ENCODE measurements around the gene EEF2K.

The EEF2K gene

GRCh38 chr16:22333457-22333994 is 127.4 kb downstream of the EEF2K start:
- peak overlapping the region; percentile 43 for H3K27ac Mint-ChIP-seq

DNA sequence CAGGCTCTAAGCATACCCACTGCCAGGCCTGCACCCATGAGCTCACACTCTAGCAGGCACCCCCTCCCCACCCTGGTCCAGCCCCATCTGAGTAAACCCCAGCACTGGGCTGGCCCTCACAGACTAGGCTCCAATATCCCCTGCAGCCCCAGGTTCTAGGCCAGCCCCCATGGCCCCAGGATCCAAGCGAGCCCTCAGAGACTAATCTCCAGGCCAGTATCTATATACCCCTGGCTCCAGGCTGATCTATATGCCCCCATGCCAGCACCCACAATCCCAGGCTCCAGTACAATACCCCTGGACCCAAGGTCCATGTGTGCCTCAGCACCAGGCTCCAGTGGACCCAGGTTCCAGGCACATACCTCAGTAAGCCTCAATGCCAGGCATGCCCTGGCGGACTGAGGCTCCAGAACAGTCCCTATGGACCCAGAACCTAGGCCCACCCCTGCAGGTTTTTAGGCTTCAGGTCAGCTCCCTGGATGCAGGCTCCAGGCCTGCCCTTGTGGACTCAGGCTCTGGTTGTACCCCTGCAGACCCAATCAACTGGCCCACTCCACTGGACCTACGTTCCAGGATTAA is 129.7 kb downstream of the EEF2K start:
- intact Hi-C loops (cut with micrococcal nuclease): no loop called here
- Mint-ChIP-seq H3K27ac (no peak overlapping the region), H3K27me3 (no peaks in the 10 kb centered on the region), H3K4me1 (ENCODE audit: low read depth) (peaks cover 45% of the 10 kb centered on the region), H3K36me3 (ENCODE audit: low read depth) (peaks cover 94% of the 10 kb centered on the region), H3K4me3 (no peak overlapping the region), H3K9me3 (peaks cover 42% of the 10 kb centered on the region)

More at GRCh38 chr16:22333457-22333994, 127.4 kb downstream of the EEF2K start:
- H3K4me3 Mint-ChIP-seq: no peak overlapping the region
- peaks cover 56% of the 10 kb centered on the region for H3K4me1 Mint-ChIP-seq (ENCODE audit: low read depth)
- H3K27me3 Mint-ChIP-seq: no peaks in the 10 kb centered on the region
- intact Hi-C loops (cut with micrococcal nuclease): loop anchor here (2.0 to 5.0 kb wide), 2 partner anchors 13 to 39 kb away; partner anchors contain the start of gene CDR2
- peaks cover 26% of the 10 kb centered on the region for H3K9me3 Mint-ChIP-seq
- peaks cover 94% of the 10 kb centered on the region for H3K36me3 Mint-ChIP-seq (ENCODE audit: low read depth)

GRCh38 chr16:22336581-22336980 is 130.5 kb downstream of the EEF2K start:
- Mint-ChIP-seq H3K9me3 (peaks cover 46% of the 10 kb centered on the region), H3K4me3 (no peak overlapping the region), H3K36me3 (ENCODE audit: low read depth) (peaks cover 95% of the 10 kb centered on the region), H3K27me3 (no peaks in the 10 kb centered on the region), H3K4me1 (ENCODE audit: low read depth) (peaks cover 44% of the 10 kb centered on the region), H3K27ac (no peak overlapping the region)
- intact Hi-C loops (cut with micrococcal nuclease): no loop called here

- H3K27ac Mint-ChIP-seq: no peak overlapping the region
- peaks cover 44% of the 10 kb centered on the region for H3K4me1 Mint-ChIP-seq (ENCODE audit: low read depth)
- H3K36me3 Mint-ChIP-seq (ENCODE audit: low read depth): peaks cover 95% of the 10 kb centered on the region
- H3K9me3 Mint-ChIP-seq: peaks cover 46% of the 10 kb centered on the region
- no peak overlapping the region for H3K4me3 Mint-ChIP-seq
- intact Hi-C loops (cut with micrococcal nuclease): no loop called here
- no peaks in the 10 kb centered on the region for H3K27me3 Mint-ChIP-seq
These were observed 131.0 kb downstream of the EEF2K start for GRCh38 chr16:22337045-22337444.

DNA sequence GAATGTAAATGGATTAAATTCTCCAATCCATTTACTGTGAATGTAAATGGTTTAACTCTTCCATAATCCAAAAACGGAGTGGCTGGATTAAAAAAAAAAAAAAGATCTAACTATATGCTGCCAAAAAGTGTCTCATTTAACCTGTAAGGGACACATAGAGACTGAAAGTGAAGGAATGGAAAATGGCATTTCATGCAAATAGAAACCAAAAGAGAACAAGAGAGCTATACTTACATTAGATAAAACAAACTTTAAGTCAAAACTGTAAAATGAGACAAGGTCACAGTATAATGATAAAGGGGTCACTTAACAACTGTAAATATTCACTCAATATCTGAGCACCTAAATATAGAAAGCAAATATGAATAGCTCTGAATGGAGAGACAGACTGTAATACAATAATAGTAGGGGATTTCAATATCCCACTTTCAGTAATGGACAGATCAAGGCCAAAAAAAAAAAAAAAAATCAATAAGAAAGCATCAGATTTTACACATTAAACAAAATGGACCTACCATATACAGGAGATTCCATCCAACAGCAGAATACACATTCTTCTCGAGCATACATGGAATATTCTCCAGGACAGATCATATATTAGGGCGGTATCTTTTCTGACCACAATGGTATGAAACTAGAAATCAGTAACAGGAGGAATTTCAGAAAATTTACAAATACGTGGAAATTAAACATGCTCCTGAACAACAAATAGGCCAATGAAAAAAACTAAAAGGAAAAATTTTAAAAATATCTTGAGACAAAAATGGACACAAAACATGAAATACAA is 132.0 kb downstream of the EEF2K start:
- Mint-ChIP-seq H3K36me3 (ENCODE audit: low read depth) (peaks cover 93% of the 10 kb centered on the region), H3K27ac (no peak overlapping the region), H3K9me3 (peaks cover 46% of the 10 kb centered on the region), H3K27me3 (no peaks in the 10 kb centered on the region), H3K4me1 (ENCODE audit: low read depth) (peaks cover 46% of the 10 kb centered on the region), H3K4me3 (no peak overlapping the region)
- intact Hi-C loops (cut with micrococcal nuclease): no loop called here
